Breast epithelium (tissue), 3 donors: ENCODE data around the gene KCNG2.

Experiments used
- CTCF ChIP-seq, 3 donors: fragments of 450-650 bp; IDR thresholded peaks; one replicate each; pipeline ENCODE4 v1.5.1; 2016 to 2017; ENCODE audit warnings: antibody characterized with exemption in 3 of 3, mild to moderate bottlenecking in 3 of 3, moderate library complexity in 3 of 3
- POLR2A ChIP-seq: fragments of 450-650 bp; IDR thresholded peaks from one replicate; pipeline ENCODE4 v1.6.1; 2016; ENCODE audit warnings: antibody characterized with exemption, mild to moderate bottlenecking, moderate library complexity

GRCh38 chr18:79866889-79867574 lies 69.3 kb downstream of the KCNG2 start:
- TF ChIP-seq CTCF (IDR thresholded peaks at IDR 0.05) = no peak
- TF ChIP-seq POLR2A = no peak
